ENCODE data around the gene RRAGD.

RRAGD gene

GRCh38 chr6:89375427-89376267, 36.4 kb downstream of the RRAGD start:
- peak; percentile 19 to 25 for DNase-seq

- no peak for DNase-seq
These were observed 39.6 kb downstream of the RRAGD start for GRCh38 chr6:89372506-89372901.

GRCh38 chr6:89371849-89372505, 40.1 kb downstream of the RRAGD start:
- DNase-seq: peak; percentile 78

GRCh38 chr6:89368999-89369398, 43.1 kb downstream of the RRAGD start:
- DNase-seq: no peak

GRCh38 chr6:89368107-89368506, 44.0 kb downstream of the RRAGD start:
- peak; percentile 54 to 58 for DNase-seq

- no peak for DNase-seq
These were observed 47.5 kb downstream of the RRAGD start for GRCh38 chr6:89364586-89364985.

- no peak for DNase-seq
These were observed 50.9 kb downstream of the RRAGD start for GRCh38 chr6:89361171-89361570.

GRCh38 chr6:89360415-89360999, 51.6 kb downstream of the RRAGD start:
- DNase-seq: no peak

- no peak for DNase-seq
These were observed 52.5 kb downstream of the RRAGD start for GRCh38 chr6:89359561-89359960.

- DNase-seq: no peak
These were observed 54.7 kb downstream of the RRAGD start for GRCh38 chr6:89357390-89357789.

GRCh38 chr6:89356642-89357170, 55.4 kb downstream of the RRAGD start:
- no peak for DNase-seq

GRCh38 chr6:89355511-89356194, 56.4 kb downstream of the RRAGD start:
- DNase-seq: no peak

GRCh38 chr6:89353702-89354392, 58.2 kb downstream of the RRAGD start:
- DNase-seq: no peak

- DNase-seq: no peak
These were observed 58.9 kb downstream of the RRAGD start for GRCh38 chr6:89353118-89353556.

- peak; percentile 54 to 56 for DNase-seq
These were observed 59.6 kb downstream of the RRAGD start, which contains the start of gene UBE2J1 for GRCh38 chr6:89352278-89353117. TSS of gene UBE2J1 (minus strand) at chr6:89352722. CDS start at chr6:89352569, 153 bp downstream.

GRCh38 chr6:89351671-89352277, 60.3 kb downstream of the RRAGD start:
- no peak for DNase-seq

- no peak for DNase-seq
These were observed 61.6 kb downstream of the RRAGD start for GRCh38 chr6:89350281-89350966.

GRCh38 chr6:89348372-89348771, 63.7 kb downstream of the RRAGD start:
- DNase-seq: no peak

GRCh38 chr6:89347825-89348224, 64.2 kb downstream of the RRAGD start:
- no peak for DNase-seq

- DNase-seq: no peak
These were observed 65.6 kb downstream of the RRAGD start for GRCh38 chr6:89346433-89346832.
